Activated CD8-positive, alpha-beta T cell treated with anti-CD3 and anti-CD28 coated beads, Interleukin-2, amount 10 ng/mL, durations not matched to agents 7 days and 5 days (primary cell): ENCODE data around the gene NT5DC3. TPM values are rescaled to one million over a fixed set of nuclear protein-coding genes. Genes with fewer than 3 reads are reported as not detected.
"Not testable (repeated sequence)": the region's sequence is repeated elsewhere in the genome, so short reads cannot be mapped to it uniquely, and the experiment has no call there.

Experiments
- ATAC-seq: fragments of 150-1000 bp; cut with Tn5 transposase; one replicate; pipeline ENCODE4 v1.10.0; 2021; ENCODE audit warnings: moderate library complexity
- CTCF ChIA-PET: fragments of 350-600 bp; sonication (Branson Sonifier 250); formaldehyde crosslinking; loops from one replicate; lab custom pipeline; 2021; ENCODE audit warnings: antibody characterized with exemption; lab: Charles Lee
- POLR2A ChIA-PET: fragments of 350-600 bp; sonication (Branson Sonifier 250); formaldehyde crosslinking; loops from one replicate; lab custom pipeline; 2021; ENCODE audit warnings: antibody characterized with exemption; lab: Charles Lee
- DNase-seq: peaks from one replicate; pipeline ENCODE4 v3.0.0-alpha.2; 2020
- H3K27ac Mint-ChIP-seq: one replicate; pipeline ENCODE4 v1.8.0; 2021; ENCODE audit warnings: mild to moderate bottlenecking, mixed read lengths
- H3K27me3 Mint-ChIP-seq: one replicate; pipeline ENCODE4 v1.8.0; 2021; ENCODE audit warnings: low read depth, mixed read lengths
- H3K36me3 Mint-ChIP-seq: one replicate; pipeline ENCODE4 v1.8.0; 2021; ENCODE audit warnings: low read depth, mixed read lengths
- H3K4me1 Mint-ChIP-seq: one replicate; pipeline ENCODE4 v1.8.0; 2021; ENCODE audit warnings: low read depth, mixed read lengths
- H3K4me3 Mint-ChIP-seq: one replicate; pipeline ENCODE4 v1.8.0; 2021; ENCODE audit warnings: mild to moderate bottlenecking, mixed read lengths
- H3K9me3 Mint-ChIP-seq: one replicate; pipeline ENCODE4 v1.8.0; 2022; ENCODE audit warnings: mixed read lengths; ENCODE audit not compliant: insufficient read depth
- total RNA-seq, 2 experiments: library from RNA; stranded (reverse); gene quantifications; one replicate each; pipeline ENCODE4 v1.2.3, GENCODE V29; 2021

The NT5DC3 gene
- total RNA-seq, 2 experiments from 2014 or later, result 3.1 to 3.3 TPM

- CTCF ChIA-PET, result no interaction called here
- H3K4me1 Mint-ChIP-seq, result no peaks in the 10 kb centered on the region
- POLR2A ChIA-PET, result no interaction called here
- peaks cover 5% of the 10 kb centered on the region for H3K36me3 Mint-ChIP-seq
- H3K9me3 Mint-ChIP-seq, result no peaks in the 10 kb centered on the region
- DNase-seq, result no peak
- no peak overlapping the region for H3K27ac Mint-ChIP-seq
- no peaks in the 10 kb centered on the region for H3K27me3 Mint-ChIP-seq
- H3K4me3 Mint-ChIP-seq, result no peak overlapping the region
- no peak for ATAC-seq
These were observed 24.4 kb downstream of the NT5DC3 start for GRCh38 chr12:103816663-103817062.

DNA sequence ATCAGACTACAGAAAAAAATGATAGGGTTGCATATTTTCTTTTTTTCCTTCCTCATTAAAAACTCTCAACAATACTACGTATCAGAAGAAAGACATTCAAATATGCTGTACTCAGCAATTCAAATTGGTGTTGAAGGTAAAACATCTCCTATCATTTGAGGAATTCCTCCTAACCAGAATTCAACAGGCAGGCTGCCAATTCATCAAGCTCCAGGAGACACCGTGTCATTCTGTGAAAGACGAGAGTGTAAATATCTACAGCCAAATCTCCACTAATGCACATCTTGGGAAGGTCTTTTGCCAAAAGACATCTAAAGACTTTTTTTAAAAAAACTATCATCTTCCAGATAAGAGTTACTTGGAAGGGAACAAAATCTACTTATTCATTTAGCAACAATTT lies 26.6 kb downstream of the NT5DC3 start:
- Mint-ChIP-seq H3K27me3 (no peaks in the 10 kb centered on the region), H3K36me3 (no peaks in the 10 kb centered on the region), H3K9me3 (no peaks in the 10 kb centered on the region), H3K4me3 (no peak overlapping the region), H3K27ac (no peak overlapping the region), H3K4me1 (no peaks in the 10 kb centered on the region)
- ChIA-PET CTCF (no interaction called here), POLR2A (no interaction called here)
- ATAC-seq (no peak), DNase-seq (no peak)

DNA sequence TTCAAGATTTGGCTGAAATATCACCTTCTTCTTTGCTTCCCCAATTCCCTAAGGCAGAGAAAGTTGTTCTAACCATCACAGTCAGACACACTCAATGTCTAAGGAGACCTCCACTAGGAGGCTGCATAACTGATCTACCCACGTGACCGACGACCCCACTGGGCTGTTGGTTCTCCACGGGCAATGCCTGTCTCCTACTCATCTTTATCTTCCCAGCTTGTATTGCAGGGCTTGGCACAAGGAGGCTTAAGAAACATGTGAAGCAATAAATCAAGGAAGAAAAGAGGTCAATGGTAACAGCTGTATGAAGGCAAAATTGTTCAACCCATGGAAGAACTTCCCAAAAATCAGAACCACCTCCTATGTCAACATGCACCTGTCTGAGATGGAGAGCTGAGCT lies 27.1 kb downstream of the NT5DC3 start:
- DNase-seq (no peak), ATAC-seq (no peak)
- no peaks in the 10 kb centered on the region for H3K4me1 Mint-ChIP-seq
- no peaks in the 10 kb centered on the region for H3K9me3 Mint-ChIP-seq
- H3K27me3 Mint-ChIP-seq, result no peaks in the 10 kb centered on the region
- POLR2A ChIA-PET, result no interaction called here
- CTCF ChIA-PET, result no interaction called here
- no peak overlapping the region for H3K4me3 Mint-ChIP-seq
- no peaks in the 10 kb centered on the region for H3K36me3 Mint-ChIP-seq
- no peak overlapping the region for H3K27ac Mint-ChIP-seq

GRCh38 chr12:103813426-103813825 lies 27.6 kb downstream of the NT5DC3 start:
- no peak for ATAC-seq
- Mint-ChIP-seq H3K27me3 (no peaks in the 10 kb centered on the region), H3K9me3 (no peaks in the 10 kb centered on the region), H3K4me1 (no peaks in the 10 kb centered on the region), H3K4me3 (no peak overlapping the region), H3K36me3 (no peaks in the 10 kb centered on the region), H3K27ac (no peak overlapping the region)
- DNase-seq, result no peak
- ChIA-PET POLR2A (no interaction called here), CTCF (no interaction called here)

DNA sequence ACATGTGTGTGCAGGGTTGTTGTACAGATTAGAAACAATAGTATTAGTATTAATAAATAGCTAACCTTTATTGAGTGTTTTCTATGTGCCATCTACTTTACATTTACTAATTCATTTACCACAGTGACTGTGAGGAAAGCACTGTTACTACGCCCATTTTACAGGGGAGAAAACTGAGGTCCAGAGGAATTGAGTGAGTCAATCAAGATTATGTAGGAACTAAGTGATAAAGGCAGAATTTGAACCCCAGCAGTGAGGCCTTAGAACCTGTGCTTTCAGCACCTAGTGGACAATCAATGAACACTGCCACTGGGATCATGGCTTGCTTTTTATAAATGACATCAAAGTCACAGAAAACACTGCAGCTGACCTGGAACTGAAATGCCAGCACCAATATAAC lies 28.2 kb downstream of the NT5DC3 start:
- H3K27ac Mint-ChIP-seq, result no peak overlapping the region
- DNase-seq, result no peak
- H3K9me3 Mint-ChIP-seq, result no peaks in the 10 kb centered on the region
- H3K4me3 Mint-ChIP-seq, result no peak overlapping the region
- POLR2A ChIA-PET, result no interaction called here
- no peaks in the 10 kb centered on the region for H3K27me3 Mint-ChIP-seq
- no peak for ATAC-seq
- no peaks in the 10 kb centered on the region for H3K36me3 Mint-ChIP-seq
- no peaks in the 10 kb centered on the region for H3K4me1 Mint-ChIP-seq
- CTCF ChIA-PET, result interaction anchor here (1.1 to 1.3 kb wide), 2 partner anchors 18 to 296 kb away, joined by 3 read pairs; no protein-coding TSS in a partner anchor

GRCh38 chr12:103811791-103812190 lies 29.2 kb downstream of the NT5DC3 start:
- no peak for ATAC-seq
- DNase-seq, result no peak
- H3K36me3 Mint-ChIP-seq, result no peaks in the 10 kb centered on the region
- H3K4me1 Mint-ChIP-seq, result no peaks in the 10 kb centered on the region
- no peaks in the 10 kb centered on the region for H3K27me3 Mint-ChIP-seq
- no peak overlapping the region for H3K4me3 Mint-ChIP-seq
- H3K27ac Mint-ChIP-seq, result no peak overlapping the region
- ChIA-PET POLR2A (interaction anchor here (0.7 kb wide), 1 partner anchor 73 kb away, joined by 3 read pairs; no protein-coding TSS in a partner anchor), CTCF (interaction anchor here (1.1 to 1.3 kb wide), 2 partner anchors 17 to 297 kb away, joined by 3 read pairs; no protein-coding TSS in a partner anchor)
- H3K9me3 Mint-ChIP-seq, result no peaks in the 10 kb centered on the region

DNA sequence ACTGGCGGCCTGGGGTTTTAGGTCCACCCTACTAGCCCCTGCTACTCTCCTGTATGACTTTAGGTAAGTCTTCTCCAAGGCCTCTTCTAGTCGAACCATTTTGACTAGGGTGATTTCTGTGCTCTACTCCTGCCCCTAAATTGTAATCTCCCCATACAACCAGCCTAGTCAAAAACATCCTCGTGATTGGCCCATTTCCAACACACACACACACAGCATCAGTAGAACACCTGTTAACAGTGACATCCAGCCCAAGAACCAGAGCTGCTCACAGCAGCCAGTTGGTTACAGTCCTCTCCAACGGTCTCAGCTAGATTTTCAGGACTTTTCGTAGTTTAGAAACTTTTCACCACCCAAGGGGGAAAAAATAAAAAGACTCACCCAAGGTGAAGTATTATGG lies 30.9 kb downstream of the NT5DC3 start:
- CTCF ChIA-PET, result interaction anchor here (1.0 kb wide), 1 partner anchor 299 kb away, joined by 3 read pairs; no protein-coding TSS in a partner anchor

GRCh38 chr12:103809639-103810038 lies 31.4 kb downstream of the NT5DC3 start:
- ATAC-seq, H3K4me1 Mint-ChIP-seq, DNase-seq, H3K27ac Mint-ChIP-seq, H3K4me3 Mint-ChIP-seq, POLR2A ChIA-PET, H3K27me3 Mint-ChIP-seq, H3K36me3 Mint-ChIP-seq, H3K9me3 Mint-ChIP-seq: not testable (repeated sequence)
- CTCF ChIA-PET, result interaction anchor here (0.5 kb wide), 1 partner anchor 185 kb away, joined by 3 read pairs; no protein-coding TSS in a partner anchor

More for the DNA sequence above, 30.9 kb downstream of the NT5DC3 start:
- Mint-ChIP-seq H3K4me1 (no peaks in the 10 kb centered on the region), H3K27ac (no peak overlapping the region), H3K4me3 (no peak overlapping the region), H3K36me3 (no peaks in the 10 kb centered on the region), H3K27me3 (no peaks in the 10 kb centered on the region), H3K9me3 (no peaks in the 10 kb centered on the region)
- DNase-seq (no peak), ATAC-seq (no peak)
- POLR2A ChIA-PET, result no interaction called here

GRCh38 chr12:103809154-103809553 lies 31.9 kb downstream of the NT5DC3 start:
- no peaks in the 10 kb centered on the region for H3K4me1 Mint-ChIP-seq

DNA sequence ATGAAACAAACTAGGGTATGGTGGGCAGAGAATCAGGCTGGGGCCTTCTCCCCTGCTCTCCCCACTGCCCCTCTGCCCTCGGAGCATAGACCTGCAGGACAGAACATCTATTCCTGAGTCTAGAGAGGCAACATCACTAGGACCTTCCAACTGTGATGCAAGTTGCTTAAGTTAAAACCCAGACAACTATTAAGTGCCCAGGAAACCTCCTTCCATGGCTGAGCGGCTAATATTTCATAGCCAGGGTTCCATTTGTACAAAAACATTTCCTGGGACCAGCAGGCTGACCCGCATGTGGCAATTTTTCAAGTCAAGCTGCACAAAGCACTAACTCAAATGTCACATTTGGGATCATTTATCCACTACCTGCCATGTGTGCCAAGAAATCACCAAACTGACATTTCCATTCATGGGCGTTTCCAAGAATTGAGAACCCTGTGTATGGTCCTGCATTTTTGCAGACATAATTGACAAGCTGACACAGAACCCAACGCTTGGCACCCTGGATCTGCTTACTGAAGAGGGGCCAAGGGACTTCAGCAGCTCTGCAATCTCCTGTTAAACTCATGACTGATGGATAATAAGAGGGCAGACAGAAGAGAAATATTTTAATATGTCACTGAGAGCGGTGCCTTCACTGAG lies 32.7 kb downstream of the NT5DC3 start:
- ATAC-seq (no peak), DNase-seq (no peak)
- H3K27me3 Mint-ChIP-seq, result no peaks in the 10 kb centered on the region
- no peaks in the 10 kb centered on the region for H3K36me3 Mint-ChIP-seq
- POLR2A ChIA-PET, result no interaction called here
- no peaks in the 10 kb centered on the region for H3K9me3 Mint-ChIP-seq
- no peaks in the 10 kb centered on the region for H3K4me1 Mint-ChIP-seq
- no peak overlapping the region for H3K4me3 Mint-ChIP-seq
- CTCF ChIA-PET, result no interaction called here
- H3K27ac Mint-ChIP-seq, result no peak overlapping the region

More at GRCh38 chr12:103809154-103809553, 31.9 kb downstream of the NT5DC3 start:
- Mint-ChIP-seq H3K9me3 (no peaks in the 10 kb centered on the region), H3K27me3 (no peaks in the 10 kb centered on the region), H3K27ac (no peak overlapping the region), H3K36me3 (no peaks in the 10 kb centered on the region), H3K4me3 (no peak overlapping the region)
- ChIA-PET CTCF (interaction anchor here (0.5 kb wide), 1 partner anchor 185 kb away, joined by 3 read pairs; no protein-coding TSS in a partner anchor), POLR2A (no interaction called here)
- DNase-seq, result no peak
- no peak for ATAC-seq

DNA sequence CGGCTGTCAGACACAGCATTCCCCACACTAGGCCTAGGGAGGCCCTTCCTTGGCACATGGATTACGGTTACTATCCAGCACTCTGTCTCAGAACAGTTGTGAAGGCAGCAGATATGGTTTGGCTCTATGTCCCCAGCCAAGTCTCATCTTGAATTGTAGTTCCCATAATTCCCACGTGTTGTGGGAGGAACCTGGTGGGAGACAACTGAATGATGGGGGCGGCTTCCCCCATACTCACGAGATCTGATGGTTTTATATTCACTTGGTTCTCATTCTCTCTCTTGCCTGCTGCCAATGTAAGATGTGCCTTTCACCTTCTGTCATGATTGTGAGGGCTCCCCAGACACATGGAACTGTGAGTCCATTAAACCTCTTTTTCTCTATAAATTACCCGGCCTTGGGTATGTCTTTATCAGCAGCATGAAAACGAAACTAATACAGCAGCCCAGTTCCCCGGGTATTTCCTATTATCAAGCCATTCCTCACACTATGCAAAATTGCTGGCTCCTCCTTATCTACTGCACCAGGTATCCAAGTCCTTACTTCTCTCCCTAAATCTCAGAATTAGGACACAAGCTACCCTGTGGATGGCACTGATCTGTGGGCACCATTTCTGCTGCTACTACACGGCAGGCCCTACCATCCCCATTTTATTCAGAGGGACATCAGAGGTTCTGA lies 33.3 kb downstream of the NT5DC3 start:
- no peak overlapping the region for H3K4me3 Mint-ChIP-seq
- ATAC-seq (no peak), DNase-seq (no peak)
- no peaks in the 10 kb centered on the region for H3K4me1 Mint-ChIP-seq
- no peaks in the 10 kb centered on the region for H3K36me3 Mint-ChIP-seq
- ChIA-PET POLR2A (no interaction called here), CTCF (no interaction called here)
- H3K27ac Mint-ChIP-seq, result no peak overlapping the region
- H3K9me3 Mint-ChIP-seq, result no peaks in the 10 kb centered on the region
- no peaks in the 10 kb centered on the region for H3K27me3 Mint-ChIP-seq

DNA sequence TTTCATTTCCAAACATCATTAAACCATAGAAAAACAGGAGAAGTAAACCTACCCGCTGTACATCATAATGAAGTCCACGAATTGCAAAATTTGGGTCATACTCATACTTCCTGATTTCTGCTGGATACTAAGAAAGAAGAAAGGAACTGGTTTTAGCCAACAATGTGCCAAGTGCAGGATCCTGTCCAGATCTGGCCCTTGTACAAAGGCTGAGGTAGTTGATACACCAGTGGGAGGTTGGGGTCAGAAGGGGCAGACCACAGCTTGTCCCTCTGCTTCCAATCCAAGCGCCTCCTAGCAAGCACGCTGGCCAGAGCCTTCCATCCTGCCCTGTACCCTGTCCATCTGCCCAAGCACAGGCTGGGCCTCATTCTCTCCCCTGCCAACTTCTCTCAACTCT lies 34.2 kb downstream of the NT5DC3 start:
- no peak for DNase-seq
- no peaks in the 10 kb centered on the region for H3K27me3 Mint-ChIP-seq
- CTCF ChIA-PET, result no interaction called here
- H3K4me3 Mint-ChIP-seq, result no peak overlapping the region
- no peaks in the 10 kb centered on the region for H3K9me3 Mint-ChIP-seq
- no peak for ATAC-seq
- H3K4me1 Mint-ChIP-seq, result no peaks in the 10 kb centered on the region
- no peaks in the 10 kb centered on the region for H3K36me3 Mint-ChIP-seq
- no peak overlapping the region for H3K27ac Mint-ChIP-seq
- POLR2A ChIA-PET, result no interaction called here
